WTC11 (cell line): ENCODE data around the gene IRF3. TPM values are rescaled to one million over a fixed set of nuclear protein-coding genes. Genes with fewer than 3 reads are reported as not detected.

ENCODE experiments used
- ATAC-seq: fragments of 200-7000 bp; cut with Tn5 transposase; 2 replicates; pipeline ENCODE4 v1.10.0; 2021; ENCODE audit warnings: mild to moderate bottlenecking, moderate library complexity
- CTCF ChIA-PET: fragments of 300-600 bp; sonication (Branson Sonifier 250); formaldehyde crosslinking; loops from one replicate; lab custom pipeline; 2021; ENCODE audit warnings: antibody characterized with exemption; lab: Charles Lee
- POLR2A ChIA-PET: fragments of 350-600 bp; sonication (Branson Sonifier 250); formaldehyde crosslinking; loops from one replicate; lab custom pipeline; 2021; ENCODE audit warnings: antibody characterized with exemption; lab: Charles Lee
- DNase-seq: peaks from one replicate; pipeline ENCODE4 v3.0.0; 2021; ENCODE audit warnings: low spot score
- H3K27ac Mint-ChIP-seq: 2 replicates; pipeline ENCODE4 v1.8.0; 2021; ENCODE audit warnings: mixed read lengths
- H3K27me3 Mint-ChIP-seq: 2 replicates; pipeline ENCODE4 v1.8.0; 2021; ENCODE audit warnings: low read depth, mild to moderate bottlenecking, moderate library complexity, mixed read lengths
- H3K36me3 Mint-ChIP-seq: 2 replicates; pipeline ENCODE4 v1.8.0; 2021; ENCODE audit warnings: mixed read lengths
- H3K4me1 Mint-ChIP-seq: 2 replicates; pipeline ENCODE4 v1.8.0; 2022; ENCODE audit warnings: mixed read lengths
- H3K4me3 Mint-ChIP-seq: 2 replicates; pipeline ENCODE4 v1.8.0; 2021; ENCODE audit warnings: mild to moderate bottlenecking, moderate library complexity, mixed read lengths
- H3K9me3 Mint-ChIP-seq: 2 replicates; pipeline ENCODE4 v1.8.0; 2021; ENCODE audit warnings: mixed read lengths
- ATF3 ChIP-seq: sonication (generic); formaldehyde crosslinking; conservative IDR thresholded peaks from 2 replicates; pipeline ENCODE4 v1.8.1; 2022; ENCODE audit warnings: mild to moderate bottlenecking, missing genetic modification reagents
- CTCF ChIP-seq: fragments of 200-600 bp; IDR thresholded peaks from 2 replicates; pipeline ENCODE4 v1.8.0; 2022; ENCODE audit warnings: antibody characterized with exemption
- E2F5 ChIP-seq: sonication (generic); formaldehyde crosslinking; IDR thresholded peaks from 2 replicates; pipeline ENCODE4 v1.8.1; 2022; ENCODE audit warnings: mild to moderate bottlenecking, moderate library complexity, missing genetic modification reagents
- FOXP1 ChIP-seq: sonication (generic); formaldehyde crosslinking; IDR thresholded peaks from 2 replicates; pipeline ENCODE4 v1.8.0; 2022; ENCODE audit warnings: missing genetic modification reagents, mild to moderate bottlenecking, moderate library complexity, borderline replicate concordance
- NFYB ChIP-seq: sonication (generic); formaldehyde crosslinking; conservative IDR thresholded peaks from 2 replicates; pipeline ENCODE4 v1.8.0; 2022; ENCODE audit warnings: low read depth, missing genetic modification reagents
- PRDM15 ChIP-seq: sonication (generic); formaldehyde crosslinking; IDR thresholded peaks from 2 replicates; pipeline ENCODE4 v1.8.0; 2022; ENCODE audit warnings: missing genetic modification reagents
- PREB ChIP-seq: sonication (generic); formaldehyde crosslinking; IDR thresholded peaks from 2 replicates; pipeline ENCODE4 v1.8.1; 2022; ENCODE audit warnings: mild to moderate bottlenecking, missing genetic modification reagents, moderate library complexity, borderline replicate concordance
- SP1 ChIP-seq: sonication (generic); formaldehyde crosslinking; conservative IDR thresholded peaks from 2 replicates; pipeline ENCODE4 v1.8.1; 2022; ENCODE audit warnings: missing genetic modification reagents
- USF1 ChIP-seq: sonication (generic); formaldehyde crosslinking; IDR thresholded peaks from 2 replicates; pipeline ENCODE4 v1.8.0; 2022; ENCODE audit warnings: mild to moderate bottlenecking, missing genetic modification reagents
- ZBTB21 ChIP-seq: sonication (generic); formaldehyde crosslinking; IDR thresholded peaks from 2 replicates; pipeline ENCODE4 v1.8.1; 2023; ENCODE audit warnings: mild to moderate bottlenecking, missing genetic modification reagents, borderline replicate concordance
- ZNF121 ChIP-seq: sonication (generic); formaldehyde crosslinking; IDR thresholded peaks from 2 replicates; pipeline ENCODE4 v1.8.0; 2023; ENCODE audit warnings: missing genetic modification reagents
- ZNF281 ChIP-seq: sonication (generic); formaldehyde crosslinking; IDR thresholded peaks from 2 replicates; pipeline ENCODE4 v1.8.0; 2023; ENCODE audit warnings: mild to moderate bottlenecking, missing genetic modification reagents
- ZNF425 ChIP-seq: fragments of 250-450 bp; sonication (Bioruptor Pico); conservative IDR thresholded peaks from 2 replicates; pipeline ENCODE4 v1.9.0; 2021; ENCODE audit warnings: mild to moderate bottlenecking
- ZNF512 ChIP-seq: sonication (generic); formaldehyde crosslinking; IDR thresholded peaks from 2 replicates; pipeline ENCODE4 v1.8.1; 2022; ENCODE audit warnings: missing genetic modification reagents, borderline replicate concordance
- total RNA-seq: library from RNA; stranded (reverse); gene quantifications from 3 replicates; pipeline ENCODE4 v1.2.3, GENCODE V29; 2021

IRF3 gene
- total RNA-seq, 1 experiment from 2014 or later = 165 TPM

- ChIA-PET POLR2A (interaction anchor here (0.5 kb wide), 1 partner anchor 83 kb away, joined by 7 read pairs; no protein-coding TSS in a partner anchor), CTCF (interaction anchor here (0.5 kb wide), 1 partner anchor 995 kb away, joined by 3 read pairs; no protein-coding TSS in a partner anchor)
- ATAC-seq (no peak), DNase-seq (no peak)
- Mint-ChIP-seq H3K4me3 (no peak overlapping the region), H3K4me1 (peaks cover 24% of the 10 kb centered on the region), H3K27me3 (no peaks in the 10 kb centered on the region), H3K27ac (no peak overlapping the region; the same call in 1 of the 2 replicates), H3K36me3 (peaks cover 28% of the 10 kb centered on the region), H3K9me3 (no peaks in the 10 kb centered on the region)
- TF ChIP-seq PRDM15 (CRISPR knock-in tag) (no peak), ZBTB21 (no peak), ZNF512 (no peak), ZNF281 (CRISPR knock-in tag) (no peak), ATF3 (no peak), ZNF121 (CRISPR knock-in tag) (no peak)
Measured at GRCh38 chr19:49646586-49646985, 19.1 kb downstream of the IRF3 start.

- H3K9me3 Mint-ChIP-seq = no peaks in the 10 kb centered on the region
- no peak for ATAC-seq
- CTCF ChIA-PET = interaction anchor here (0.5 to 1.0 kb wide), 2 partner anchors 32 to 995 kb away, joined by 3 to 4 read pairs; no protein-coding TSS in a partner anchor
- no peak for DNase-seq
- no peak overlapping the region for H3K4me3 Mint-ChIP-seq
- POLR2A ChIA-PET = interaction anchor here (0.5 kb wide), 1 partner anchor 82 kb away, joined by 7 read pairs; no protein-coding TSS in a partner anchor
- H3K27me3 Mint-ChIP-seq = no peaks in the 10 kb centered on the region
- peaks cover 27% of the 10 kb centered on the region for H3K4me1 Mint-ChIP-seq
- peaks cover 28% of the 10 kb centered on the region for H3K36me3 Mint-ChIP-seq
- no peak overlapping the region for H3K27ac Mint-ChIP-seq
- TF ChIP-seq SP1 (CRISPR knock-in tag) = no peak
- TF ChIP-seq ZNF512 = no peak
- no peak for TF ChIP-seq E2F5 (CRISPR knock-in tag)
- TF ChIP-seq CTCF = no peak
- no peak for TF ChIP-seq PREB (CRISPR knock-in tag)
- TF ChIP-seq NFYB = no peak
- no peak for TF ChIP-seq FOXP1 (CRISPR knock-in tag)
- TF ChIP-seq USF1 (CRISPR knock-in tag) = no peak
- TF ChIP-seq ZNF425 (CRISPR knock-in tag) = no peak
Measured at GRCh38 chr19:49645995-49646394, 19.7 kb downstream of the IRF3 start.
